HepG2 (cell line): Measurements from ENCODE around the gene ALDH9A1. TPM values are rescaled to one million over a fixed set of nuclear protein-coding genes. Genes with fewer than 3 reads are reported as not detected.

Experiments used
- ATAC-seq: fragments of 200-7000 bp; cut with Tn5 transposase; 3 replicates; pipeline ENCODE4 v1.9.1; 2020; ENCODE audit warnings: mild to moderate bottlenecking, moderate library complexity
- BruUV-seq: library from RNA; stranded (reverse); fragments of 400-500 nt; replicated peaks from 2 replicates; lab custom pipeline; 2021; lab: Mats Ljungman, UMichigan
- CTCF ChIA-PET: fragments of 300-600 bp; formaldehyde crosslinking; extraction: SDS; loops from one replicate; lab custom pipeline; 2021; ENCODE audit warnings: low total read pairs, inconsistent platforms, low intra/inter-chr PET ratio; lab: Yijun Ruan, JAX
- POLR2A ChIA-PET: fragments of 350-600 bp; sonication (Branson Sonifier 250); formaldehyde crosslinking; loops from one replicate; lab custom pipeline; 2020; ENCODE audit warnings: antibody characterized with exemption, inconsistent platforms; lab: Yijun Ruan, JAX
- DNase-seq: peaks from one replicate; pipeline ENCODE4 v3.0.0-alpha.2; 2015; ENCODE audit warnings: low spot score
- FAIRE-seq: peaks from 3 replicates; lab custom pipeline; 2011; peaks lifted over from hg19 to GRCh38; lab: Jason Lieb, UNC
- H2AFZ ChIP-seq: one replicate; pipeline ENCODE4 v1.6.1; 2011; ENCODE audit warnings: low read length, inconsistent platforms
- H3K27ac ChIP-seq: fragments of 300-600 bp; 3 replicates; pipeline ENCODE4 v1.8.0; 2011; ENCODE audit warnings: mixed run types, mild to moderate bottlenecking, mixed read lengths, low read length, inconsistent platforms; ENCODE audit not compliant: insufficient read depth; ENCODE audit errors: extremely low read length
- H3K27me3 ChIP-seq, 2 experiments: fragments of 200-600 bp in 1 of 2; 2 replicates in 1 of 2; 3 replicates in 1 of 2; pipeline versions ENCODE4 v1.6.0 to v1.8.0; 2011; ENCODE audit warnings: low read length in 2 of 2, mild to moderate bottlenecking in 2 of 2, moderate library complexity in 2 of 2, inconsistent platforms in 1 of 2; ENCODE audit not compliant: insufficient read depth in 2 of 2, control insufficient read depth in 1 of 2
- H3K36me3 ChIP-seq, 2 experiments: fragments of 200-600 bp in 1 of 2; replicated peaks in 1 of 2; 2 replicates in 1 of 2; 3 replicates in 1 of 2; pipeline versions ENCODE4 v1.5.1 to v1.8.0; 2011; ENCODE audit warnings: low read length in 2 of 2, inconsistent platforms in 1 of 2; ENCODE audit not compliant: insufficient read depth in 2 of 2, control insufficient read depth in 1 of 2
- H3K4me1 ChIP-seq: 2 replicates; pipeline ENCODE4 v1.5.1; 2012; ENCODE audit warnings: low read length, inconsistent platforms; ENCODE audit not compliant: insufficient read depth
- H3K4me2 ChIP-seq: 2 replicates; pipeline ENCODE4 v1.6.0; 2011; ENCODE audit warnings: low read depth, low read length, inconsistent platforms
- H3K4me3 ChIP-seq, 3 experiments: fragments of 200-600 bp in 1 of 3; sonication (generic), shearing (Covaris generic) in 1 of 3; replicated peaks in 1 of 3; 2 replicates each; pipeline ENCODE4 v1.5.1; 2011 to 2016; ENCODE audit warnings: low read length in 3 of 3, inconsistent platforms in 2 of 3, low read depth in 2 of 3, mild to moderate bottlenecking in 2 of 3, control low read depth in 1 of 3, mixed read lengths in 1 of 3; ENCODE audit not compliant: insufficient read depth in 1 of 3
- H3K79me2 ChIP-seq: one replicate; pipeline ENCODE4 v1.6.1; 2011; ENCODE audit warnings: low read length, inconsistent platforms; ENCODE audit not compliant: insufficient read depth
- H3K9ac ChIP-seq: 2 replicates; pipeline ENCODE4 v1.6.0; 2011; ENCODE audit warnings: mild to moderate bottlenecking, low read depth, low read length, inconsistent platforms; ENCODE audit not compliant: insufficient read depth
- H3K9me3 ChIP-seq: 2 replicates; pipeline ENCODE4 v1.5.1; 2012; ENCODE audit warnings: mild to moderate bottlenecking, low read length
- H4K20me1 ChIP-seq: 2 replicates; pipeline ENCODE4 v1.6.0; 2011; ENCODE audit warnings: inconsistent platforms, mild to moderate bottlenecking, low read length, moderate library complexity; ENCODE audit not compliant: insufficient read depth
- CTCF ChIP-seq: sonication (generic); formaldehyde crosslinking; IDR thresholded peaks from 2 replicates; pipeline ENCODE4 v1.5.0; 2020; ENCODE audit warnings: mild to moderate bottlenecking, missing genetic modification reagents, moderate library complexity
- FOXK1 ChIP-seq: sonication (generic); formaldehyde crosslinking; IDR thresholded peaks from 2 replicates; pipeline ENCODE4 v1.4.0; 2020; ENCODE audit warnings: low read depth, missing genetic modification reagents, borderline replicate concordance
- HMGXB3 ChIP-seq: sonication (generic); formaldehyde crosslinking; IDR thresholded peaks from 2 replicates; pipeline ENCODE4 v1.4.0; 2020; ENCODE audit warnings: missing genetic modification reagents, borderline replicate concordance
- NRL ChIP-seq: sonication (generic); formaldehyde crosslinking; IDR thresholded peaks from 2 replicates; pipeline ENCODE4 v1.5.0; 2020; ENCODE audit warnings: missing genetic modification reagents, mild to moderate bottlenecking, moderate library complexity, borderline replicate concordance
- POLR2G ChIP-seq: fragments of 200-400 bp; formaldehyde crosslinking; IDR thresholded peaks from 2 replicates; pipeline ENCODE4 v1.6.1; 2018; ENCODE audit warnings: mild to moderate bottlenecking, low read depth, low read length, moderate library complexity
- PRDM15 ChIP-seq: sonication (generic); formaldehyde crosslinking; IDR thresholded peaks from 2 replicates; pipeline ENCODE4 v1.4.0; 2020; ENCODE audit warnings: missing genetic modification reagents
- RAD21 ChIP-seq: fragments of 450-650 bp; formaldehyde crosslinking; IDR thresholded peaks from 2 replicates; pipeline ENCODE4 v1.5.0; 2020; ENCODE audit warnings: mild to moderate bottlenecking
- SMC3 ChIP-seq: IDR thresholded peaks from 2 replicates; pipeline ENCODE4 v1.6.1; 2011; ENCODE audit warnings: low read length, improper control_type of control experiment
- STAG1 ChIP-seq: sonication (generic); formaldehyde crosslinking; IDR thresholded peaks from 2 replicates; pipeline ENCODE4 v1.4.0; 2020; ENCODE audit warnings: missing genetic modification reagents
- TEAD3 ChIP-seq: optimal IDR thresholded peaks from 2 replicates; pipeline ENCODE3; 2016; ENCODE audit warnings: borderline replicate concordance
- ZNF362 ChIP-seq: sonication (generic); formaldehyde crosslinking; IDR thresholded peaks from 2 replicates; pipeline ENCODE4 v1.4.0; 2020; ENCODE audit warnings: missing genetic modification reagents, mild to moderate bottlenecking, borderline replicate concordance
- ZNF605 ChIP-seq: sonication (generic); formaldehyde crosslinking; IDR thresholded peaks from 2 replicates; pipeline ENCODE4 v1.8.0; 2022; ENCODE audit warnings: mild to moderate bottlenecking, missing genetic modification reagents
- WGBS: methylation state at CpG from one replicate; pipeline ENCODE4 v1.1.6; 2017; ENCODE audit warnings: low lambda C conversion rate; 5-methylcytosine and 5-hydroxymethylcytosine counted together
- in situ Hi-C: cut with HindIII; loops from 2 replicates; pipeline ENCODE4 v1.10.0; 2017; ENCODE audit warnings: low pct_unique_long_range_greater_than_20kb; ENCODE audit not compliant: extremely low pct_ligation_motif_present
- intact Hi-C: fragments of 100-400 bp; cut with micrococcal nuclease; formaldehyde crosslinking; loops from one replicate; pipeline ENCODE4 v1.10.0; 2022; ENCODE audit not compliant: unreplicated experiment
- polyA plus RNA-seq, 8 experiments: library from polyadenylated mRNA; depleted of rRNA in 3 of 8; stranded (reverse) in 7 of 8; unstranded in 1 of 8; fragments of >200 nt; fragmentation: Illumina TruSeq in 4 of 8; extraction: Trizol in 4 of 8; gene quantifications; 2 replicates each; pipeline versions ENCODE4 v1.2.1 to v1.2.3, GENCODE V29; 2011 to 2016; ENCODE audit warnings: low read depth in 4 of 8, missing spikeins in 1 of 8, mixed read lengths in 1 of 8; ENCODE audit not compliant: insufficient read depth in 1 of 8
- total RNA-seq, 5 experiments: library from RNA; depleted of rRNA; stranded (reverse); fragments of >200 nt; fragmentation: Illumina TruSeq; extraction: Trizol; gene quantifications; 2 replicates each; pipeline ENCODE4 v1.2.3, GENCODE V29; 2016; ENCODE audit warnings: low read depth in 1 of 5

Gene ALDH9A1
- total and polyA plus RNA-seq, 2 of the 13 experiments (the other 11 are each of a cell fraction or from before 2014, with no cell fraction given) = 27.5 to 38.5 TPM

- Histone ChIP-seq H3K4me3 (no peak overlapping the region), H3K36me3 (no peaks in the 10 kb centered on the region), H3K27ac (no peak overlapping the region), H3K9ac (no peak overlapping the region), H4K20me1 (no peaks in the 10 kb centered on the region), H3K4me2 (no peak overlapping the region), H3K79me2 (no peaks in the 10 kb centered on the region), H3K9me3 (no peaks in the 10 kb centered on the region), H3K4me1 (peaks cover 25% of the 10 kb centered on the region), H2AFZ (no peak overlapping the region), H3K27me3 (no peaks in the 10 kb centered on the region)
- ChIA-PET CTCF (interaction anchor here (1.3 to 3.0 kb wide), 4 partner anchors 153 to 210 kb away, joined by 4 to 38 read pairs (median 6); no protein-coding TSS in a partner anchor), POLR2A (interaction anchor here (0.6 kb wide), 1 partner anchor 193 kb away, joined by 3 read pairs; no protein-coding TSS in a partner anchor)
- in situ Hi-C loops (loop anchor here (25.0 kb wide), 1 partner anchor 444 kb away; the partner anchor contains the start of gene FAM78B), intact Hi-C loops (loop anchor here (1.0 kb wide), 3 partner anchors 117 to 196 kb away; no protein-coding TSS in a partner anchor)
- peak; percentile 69 for DNase-seq
- BruUV-seq = no TSS peak
- TF ChIP-seq HMGXB3 = no peak
- no peak for TF ChIP-seq POLR2G
- peak; percentile 86 for TF ChIP-seq SMC3
- TF ChIP-seq FOXK1 = no peak
- TF ChIP-seq ZNF605 (CRISPR knock-in tag) = no peak
- TF ChIP-seq CTCF = peak; percentile 87
- TF ChIP-seq STAG1 = peak; percentile 93
- TF ChIP-seq PRDM15 = peak; percentile 70; the same call in 1 of the 2 replicates
- TF ChIP-seq NRL (CRISPR knock-in tag) = no peak
- peak; percentile 10 for TF ChIP-seq TEAD3 (CRISPR knock-in tag)
- TF ChIP-seq ZNF362 = 0 out of 2 replicates have a peak, but pooled peaks have one; percentile 21
- TF ChIP-seq RAD21 (CRISPR knock-in tag) = peak; percentile 75
- peak; percentile 55 for FAIRE-seq
- 2% methylated on average over 4 of the region's 4 CpGs for WGBS
- ATAC-seq = peak; percentile 89
Observed at GRCh38 chr1:165717918-165718515, 19.7 kb upstream of the ALDH9A1 start.
